ENCODE data around the gene AUTS2. TPM values are rescaled to one million over a fixed set of nuclear protein-coding genes. Genes with fewer than 3 reads are reported as not detected.

Gene AUTS2
- total and polyA plus RNA-seq, 2 experiments from 2014 or later, result 32.0 to 91.0 TPM

DNA sequence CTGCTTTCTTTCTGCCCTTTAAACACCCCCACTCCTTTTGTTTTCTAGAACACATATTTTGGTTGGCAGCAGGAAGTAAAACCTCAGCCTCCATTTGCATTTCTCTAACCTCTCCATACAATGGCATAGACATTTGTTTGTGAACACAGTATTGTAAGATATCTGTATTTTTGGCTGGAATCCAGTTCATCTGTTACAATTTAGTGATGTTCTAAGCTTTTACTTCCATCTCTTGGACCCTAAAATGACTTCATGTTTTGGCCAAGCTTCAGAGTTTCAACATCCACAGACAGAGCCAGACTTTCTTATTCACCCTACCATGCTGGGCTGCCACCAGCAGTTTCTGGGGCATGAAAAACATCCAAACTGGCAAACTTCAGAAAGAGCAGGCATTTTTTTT lies 21.1 kb upstream of the AUTS2 start (continued):
- TF ChIP-seq, protein P1, sequence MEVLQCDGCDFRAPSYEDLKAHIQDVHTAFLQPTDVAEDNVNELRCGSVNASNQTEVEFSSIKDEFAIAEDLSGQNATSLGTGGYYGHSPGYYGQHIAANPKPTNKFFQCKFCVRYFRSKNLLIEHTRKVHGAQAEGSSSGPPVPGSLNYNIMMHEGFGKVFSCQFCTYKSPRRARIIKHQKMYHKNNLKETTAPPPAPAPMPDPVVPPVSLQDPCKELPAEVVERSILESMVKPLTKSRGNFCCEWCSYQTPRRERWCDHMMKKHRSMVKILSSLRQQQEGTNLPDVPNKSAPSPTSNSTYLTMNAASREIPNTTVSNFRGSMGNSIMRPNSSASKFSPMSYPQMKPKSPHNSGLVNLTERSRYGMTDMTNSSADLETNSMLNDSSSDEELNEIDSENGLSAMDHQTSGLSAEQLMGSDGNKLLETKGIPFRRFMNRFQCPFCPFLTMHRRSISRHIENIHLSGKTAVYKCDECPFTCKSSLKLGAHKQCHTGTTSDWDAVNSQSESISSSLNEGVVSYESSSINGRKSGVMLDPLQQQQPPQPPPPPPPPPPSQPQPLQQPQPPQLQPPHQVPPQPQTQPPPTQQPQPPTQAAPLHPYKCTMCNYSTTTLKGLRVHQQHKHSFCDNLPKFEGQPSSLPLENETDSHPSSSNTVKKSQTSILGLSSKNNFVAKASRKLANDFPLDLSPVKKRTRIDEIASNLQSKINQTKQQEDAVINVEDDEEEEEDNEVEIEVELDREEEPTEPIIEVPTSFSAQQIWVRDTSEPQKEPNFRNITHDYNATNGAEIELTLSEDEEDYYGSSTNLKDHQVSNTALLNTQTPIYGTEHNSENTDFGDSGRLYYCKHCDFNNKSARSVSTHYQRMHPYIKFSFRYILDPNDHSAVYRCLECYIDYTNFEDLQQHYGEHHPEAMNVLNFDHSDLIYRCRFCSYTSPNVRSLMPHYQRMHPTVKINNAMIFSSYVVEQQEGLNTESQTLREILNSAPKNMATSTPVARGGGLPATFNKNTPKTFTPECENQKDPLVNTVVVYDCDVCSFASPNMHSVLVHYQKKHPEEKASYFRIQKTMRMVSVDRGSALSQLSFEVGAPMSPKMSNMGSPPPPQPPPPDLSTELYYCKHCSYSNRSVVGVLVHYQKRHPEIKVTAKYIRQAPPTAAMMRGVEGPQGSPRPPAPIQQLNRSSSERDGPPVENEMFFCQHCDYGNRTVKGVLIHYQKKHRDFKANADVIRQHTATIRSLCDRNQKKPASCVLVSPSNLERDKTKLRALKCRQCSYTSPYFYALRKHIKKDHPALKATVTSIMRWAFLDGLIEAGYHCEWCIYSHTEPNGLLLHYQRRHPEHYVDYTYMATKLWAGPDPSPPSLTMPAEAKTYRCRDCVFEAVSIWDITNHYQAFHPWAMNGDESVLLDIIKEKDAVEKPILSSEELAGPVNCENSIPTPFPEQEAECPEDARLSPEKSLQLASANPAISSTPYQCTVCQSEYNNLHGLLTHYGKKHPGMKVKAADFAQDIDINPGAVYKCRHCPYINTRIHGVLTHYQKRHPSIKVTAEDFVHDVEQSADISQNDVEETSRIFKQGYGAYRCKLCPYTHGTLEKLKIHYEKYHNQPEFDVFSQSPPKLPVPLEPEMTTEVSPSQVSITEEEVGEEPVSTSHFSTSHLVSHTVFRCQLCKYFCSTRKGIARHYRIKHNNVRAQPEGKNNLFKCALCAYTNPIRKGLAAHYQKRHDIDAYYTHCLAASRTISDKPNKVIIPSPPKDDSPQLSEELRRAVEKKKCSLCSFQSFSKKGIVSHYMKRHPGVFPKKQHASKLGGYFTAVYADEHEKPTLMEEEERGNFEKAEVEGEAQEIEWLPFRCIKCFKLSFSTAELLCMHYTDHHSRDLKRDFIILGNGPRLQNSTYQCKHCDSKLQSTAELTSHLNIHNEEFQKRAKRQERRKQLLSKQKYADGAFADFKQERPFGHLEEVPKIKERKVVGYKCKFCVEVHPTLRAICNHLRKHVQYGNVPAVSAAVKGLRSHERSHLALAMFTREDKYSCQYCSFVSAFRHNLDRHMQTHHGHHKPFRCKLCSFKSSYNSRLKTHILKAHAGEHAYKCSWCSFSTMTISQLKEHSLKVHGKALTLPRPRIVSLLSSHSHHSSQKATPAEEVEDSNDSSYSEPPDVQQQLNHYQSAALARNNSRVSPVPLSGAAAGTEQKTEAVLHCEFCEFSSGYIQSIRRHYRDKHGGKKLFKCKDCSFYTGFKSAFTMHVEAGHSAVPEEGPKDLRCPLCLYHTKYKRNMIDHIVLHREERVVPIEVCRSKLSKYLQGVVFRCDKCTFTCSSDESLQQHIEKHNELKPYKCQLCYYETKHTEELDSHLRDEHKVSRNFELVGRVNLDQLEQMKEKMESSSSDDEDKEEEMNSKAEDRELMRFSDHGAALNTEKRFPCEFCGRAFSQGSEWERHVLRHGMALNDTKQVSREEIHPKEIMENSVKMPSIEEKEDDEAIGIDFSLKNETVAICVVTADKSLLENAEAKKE (CRISPR knock-in tag; IDR thresholded peaks at IDR 0.05), result no peak

DNA sequence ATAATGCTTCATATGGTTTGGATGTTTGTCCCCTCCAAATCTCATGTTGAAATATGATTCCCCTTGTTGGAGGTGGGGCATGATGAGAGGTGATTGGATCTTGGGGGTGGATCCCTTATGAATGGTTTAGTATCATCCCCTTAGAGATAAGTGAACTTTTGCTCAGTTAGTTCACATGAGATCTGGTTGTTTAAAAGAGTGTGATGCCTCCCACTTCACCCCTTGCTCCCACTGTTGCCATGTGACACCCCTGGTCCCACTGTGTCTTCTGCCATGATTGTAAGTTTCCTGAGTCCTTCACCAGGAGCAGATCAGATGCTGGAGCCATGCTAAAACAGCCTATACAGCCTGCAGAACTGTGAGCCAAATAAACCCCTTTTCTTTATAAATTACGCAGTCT lies 13.1 kb upstream of the AUTS2 start:
- Mint-ChIP-seq H3K27me3 (ENCODE audit: insufficient read depth, low read depth, poor library complexity) (no peaks in the 10 kb centered on the region), H3K4me1 (peaks cover 3% of the 10 kb centered on the region; the same call in 1 of the 3 replicates), H3K36me3 (ENCODE audit: low read depth) (no peaks in the 10 kb centered on the region), H3K9me3 (no peaks in the 10 kb centered on the region), H3K4me3 (no peak overlapping the region), H3K27ac (no peak overlapping the region)
- H2AFZ ChIP-seq, result no peak overlapping the region
- no peak overlapping the region for H3K4me3 ChIP-seq
- DNase-seq (ENCODE audit: low spot score), result no peak
- H4K20me1 ChIP-seq (replicated peaks; ENCODE audit: insufficient read depth), result no peaks in the 10 kb centered on the region
- no peaks in the 10 kb centered on the region for H3K79me2 ChIP-seq (replicated peaks; ENCODE audit: insufficient read depth)
- no peak overlapping the region for H3K4me2 ChIP-seq
- H3K4me1 ChIP-seq (ENCODE audit: insufficient read depth), result no peaks in the 10 kb centered on the region
- H3K36me3 ChIP-seq (ENCODE audit: insufficient read depth), result no peaks in the 10 kb centered on the region
- no peaks in the 10 kb centered on the region for H3F3A ChIP-seq (replicated peaks; ENCODE audit: low read depth)
- H3K27me3 ChIP-seq (ENCODE audit: insufficient read depth), result no peaks in the 10 kb centered on the region
- no peaks in the 10 kb centered on the region for H3K9me2 ChIP-seq (ENCODE audit: insufficient read depth)
- H3K27ac ChIP-seq (ENCODE audit: low read depth), result no peak overlapping the region
- ATAC-seq, result no peak
- TF ChIP-seq, protein P2, sequence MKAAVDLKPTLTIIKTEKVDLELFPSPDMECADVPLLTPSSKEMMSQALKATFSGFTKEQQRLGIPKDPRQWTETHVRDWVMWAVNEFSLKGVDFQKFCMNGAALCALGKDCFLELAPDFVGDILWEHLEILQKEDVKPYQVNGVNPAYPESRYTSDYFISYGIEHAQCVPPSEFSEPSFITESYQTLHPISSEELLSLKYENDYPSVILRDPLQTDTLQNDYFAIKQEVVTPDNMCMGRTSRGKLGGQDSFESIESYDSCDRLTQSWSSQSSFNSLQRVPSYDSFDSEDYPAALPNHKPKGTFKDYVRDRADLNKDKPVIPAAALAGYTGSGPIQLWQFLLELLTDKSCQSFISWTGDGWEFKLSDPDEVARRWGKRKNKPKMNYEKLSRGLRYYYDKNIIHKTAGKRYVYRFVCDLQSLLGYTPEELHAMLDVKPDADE (IDR thresholded peaks at IDR 0.05), result no peak
- TF ChIP-seq, protein P3, sequence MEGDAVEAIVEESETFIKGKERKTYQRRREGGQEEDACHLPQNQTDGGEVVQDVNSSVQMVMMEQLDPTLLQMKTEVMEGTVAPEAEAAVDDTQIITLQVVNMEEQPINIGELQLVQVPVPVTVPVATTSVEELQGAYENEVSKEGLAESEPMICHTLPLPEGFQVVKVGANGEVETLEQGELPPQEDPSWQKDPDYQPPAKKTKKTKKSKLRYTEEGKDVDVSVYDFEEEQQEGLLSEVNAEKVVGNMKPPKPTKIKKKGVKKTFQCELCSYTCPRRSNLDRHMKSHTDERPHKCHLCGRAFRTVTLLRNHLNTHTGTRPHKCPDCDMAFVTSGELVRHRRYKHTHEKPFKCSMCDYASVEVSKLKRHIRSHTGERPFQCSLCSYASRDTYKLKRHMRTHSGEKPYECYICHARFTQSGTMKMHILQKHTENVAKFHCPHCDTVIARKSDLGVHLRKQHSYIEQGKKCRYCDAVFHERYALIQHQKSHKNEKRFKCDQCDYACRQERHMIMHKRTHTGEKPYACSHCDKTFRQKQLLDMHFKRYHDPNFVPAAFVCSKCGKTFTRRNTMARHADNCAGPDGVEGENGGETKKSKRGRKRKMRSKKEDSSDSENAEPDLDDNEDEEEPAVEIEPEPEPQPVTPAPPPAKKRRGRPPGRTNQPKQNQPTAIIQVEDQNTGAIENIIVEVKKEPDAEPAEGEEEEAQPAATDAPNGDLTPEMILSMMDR (conservative IDR thresholded peaks at IDR 0.05; ENCODE audit: low read depth in 2 of 2), result no peak
- TF ChIP-seq EZH2 (IDR thresholded peaks at IDR 0.05; ENCODE audit: low read depth, unreplicated experiment) (no peak), NANOG (IDR thresholded peaks at IDR 0.05; ENCODE audit: borderline replicate concordance) (no peak), JUNB (IDR thresholded peaks at IDR 0.05; ENCODE audit: unreplicated experiment) (no peak), ZNF114 (CRISPR knock-in tag; IDR thresholded peaks at IDR 0.05) (no peak)
- TF ChIP-seq, protein P1 (CRISPR knock-in tag; IDR thresholded peaks at IDR 0.05), result no peak

Measured in GM23338 (cell line).